Lower leg skin (tissue), 3 donors: ENCODE measurements around the gene SEC16A.

ENCODE experiments used
- POLR2A ChIP-seq, 2 donors: fragments of 450-650 bp; IDR thresholded peaks; one replicate each; pipeline ENCODE4 v1.6.1; 2016 to 2017; ENCODE audit warnings: antibody characterized with exemption in 2 of 2, mild to moderate bottlenecking in 1 of 2, moderate library complexity in 1 of 2
- TF ChIP-seq, protein P1 (sequence below), 3 donors: fragments of 450-650 bp; IDR thresholded peaks; one replicate each; pipeline ENCODE4 v1.5.1; 2016; ENCODE audit warnings: antibody characterized with exemption in 3 of 3, mild to moderate bottlenecking in 3 of 3, moderate library complexity in 2 of 3

DNA sequence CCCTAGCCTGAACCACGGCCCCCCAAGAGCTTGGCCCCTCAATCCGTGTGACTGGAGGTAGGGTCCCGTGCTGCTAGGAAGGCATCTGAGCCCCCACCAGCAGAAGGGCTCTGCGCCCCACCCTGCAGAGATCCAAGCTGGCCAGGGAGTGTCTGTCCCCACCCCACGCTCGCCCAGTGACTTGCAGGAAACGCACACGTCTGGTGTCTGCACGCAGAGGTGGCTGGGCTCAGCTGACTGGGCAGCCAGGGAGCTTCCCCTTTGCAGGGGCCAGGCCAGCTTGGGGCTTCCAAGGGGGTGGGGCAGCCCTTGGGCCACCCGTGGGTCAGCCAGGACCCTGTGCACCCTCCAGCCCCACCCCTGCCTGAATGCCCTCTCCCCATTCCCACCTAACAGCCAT lies 38.7 kb upstream of the SEC16A start:
- TF ChIP-seq, protein P1, sequence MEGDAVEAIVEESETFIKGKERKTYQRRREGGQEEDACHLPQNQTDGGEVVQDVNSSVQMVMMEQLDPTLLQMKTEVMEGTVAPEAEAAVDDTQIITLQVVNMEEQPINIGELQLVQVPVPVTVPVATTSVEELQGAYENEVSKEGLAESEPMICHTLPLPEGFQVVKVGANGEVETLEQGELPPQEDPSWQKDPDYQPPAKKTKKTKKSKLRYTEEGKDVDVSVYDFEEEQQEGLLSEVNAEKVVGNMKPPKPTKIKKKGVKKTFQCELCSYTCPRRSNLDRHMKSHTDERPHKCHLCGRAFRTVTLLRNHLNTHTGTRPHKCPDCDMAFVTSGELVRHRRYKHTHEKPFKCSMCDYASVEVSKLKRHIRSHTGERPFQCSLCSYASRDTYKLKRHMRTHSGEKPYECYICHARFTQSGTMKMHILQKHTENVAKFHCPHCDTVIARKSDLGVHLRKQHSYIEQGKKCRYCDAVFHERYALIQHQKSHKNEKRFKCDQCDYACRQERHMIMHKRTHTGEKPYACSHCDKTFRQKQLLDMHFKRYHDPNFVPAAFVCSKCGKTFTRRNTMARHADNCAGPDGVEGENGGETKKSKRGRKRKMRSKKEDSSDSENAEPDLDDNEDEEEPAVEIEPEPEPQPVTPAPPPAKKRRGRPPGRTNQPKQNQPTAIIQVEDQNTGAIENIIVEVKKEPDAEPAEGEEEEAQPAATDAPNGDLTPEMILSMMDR (IDR thresholded peaks at IDR 0.05): no peak
- no peak for TF ChIP-seq POLR2A (IDR thresholded peaks at IDR 0.05)
